ENCODE results near the gene CCDC27. TPM values are rescaled to one million over a fixed set of nuclear protein-coding genes. Genes with fewer than 3 reads are reported as not detected.

CCDC27 gene
- total and polyA plus RNA-seq, 8 donors = not detected

DNA sequence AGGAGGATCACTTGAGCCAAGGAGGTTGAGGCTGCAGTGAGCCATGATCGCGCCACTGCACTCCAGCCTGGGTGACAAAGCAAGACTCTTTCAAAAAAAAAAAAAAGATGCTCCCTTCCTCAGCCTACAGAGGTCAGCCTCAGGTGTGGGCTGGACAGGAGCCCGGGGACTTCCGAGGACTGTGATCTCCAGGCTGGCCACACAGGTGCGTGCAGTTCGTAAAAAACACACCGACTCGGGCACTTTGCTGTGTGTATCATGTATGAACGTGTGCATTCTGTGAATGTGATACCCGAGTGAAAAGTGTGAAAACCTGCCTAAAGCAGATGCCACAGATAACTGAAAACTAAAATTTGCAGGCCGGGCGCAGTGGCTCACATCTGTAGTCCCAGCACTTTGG is 8.4 kb upstream of the CCDC27 start:
- intact Hi-C loops (cut with DNase I; ENCODE audit: low total_unique reads) = no loop called here
- H3K27me3 ChIP-seq = no peaks in the 10 kb centered on the region
- H3K27ac ChIP-seq = no peak overlapping the region
- H3K36me3 ChIP-seq = peaks cover 25 to 65% (median 43%) of the 10 kb centered on the region in 4 donors
- H3K4me1 ChIP-seq = peaks cover 19 to 44% (median 32%) of the 10 kb centered on the region in 4 donors
- H3K9me3 ChIP-seq = no peaks in the 10 kb centered on the region
- TF ChIP-seq, protein P1, sequence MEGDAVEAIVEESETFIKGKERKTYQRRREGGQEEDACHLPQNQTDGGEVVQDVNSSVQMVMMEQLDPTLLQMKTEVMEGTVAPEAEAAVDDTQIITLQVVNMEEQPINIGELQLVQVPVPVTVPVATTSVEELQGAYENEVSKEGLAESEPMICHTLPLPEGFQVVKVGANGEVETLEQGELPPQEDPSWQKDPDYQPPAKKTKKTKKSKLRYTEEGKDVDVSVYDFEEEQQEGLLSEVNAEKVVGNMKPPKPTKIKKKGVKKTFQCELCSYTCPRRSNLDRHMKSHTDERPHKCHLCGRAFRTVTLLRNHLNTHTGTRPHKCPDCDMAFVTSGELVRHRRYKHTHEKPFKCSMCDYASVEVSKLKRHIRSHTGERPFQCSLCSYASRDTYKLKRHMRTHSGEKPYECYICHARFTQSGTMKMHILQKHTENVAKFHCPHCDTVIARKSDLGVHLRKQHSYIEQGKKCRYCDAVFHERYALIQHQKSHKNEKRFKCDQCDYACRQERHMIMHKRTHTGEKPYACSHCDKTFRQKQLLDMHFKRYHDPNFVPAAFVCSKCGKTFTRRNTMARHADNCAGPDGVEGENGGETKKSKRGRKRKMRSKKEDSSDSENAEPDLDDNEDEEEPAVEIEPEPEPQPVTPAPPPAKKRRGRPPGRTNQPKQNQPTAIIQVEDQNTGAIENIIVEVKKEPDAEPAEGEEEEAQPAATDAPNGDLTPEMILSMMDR (IDR thresholded peaks at IDR 0.05) = no peak
- TF ChIP-seq POLR2AphosphoS5 (IDR thresholded peaks at IDR 0.05) (no peak), POLR2A (IDR thresholded peaks at IDR 0.05) (no peak), EP300 (IDR thresholded peaks at IDR 0.05) (no peak)
- 92 to 95% (median 95%) methylated on average over 12 of the region's 12 CpGs for WGBS, 5 donors
- H3K4me3 ChIP-seq = no peak overlapping the region
- DNase-seq = no peak

DNA sequence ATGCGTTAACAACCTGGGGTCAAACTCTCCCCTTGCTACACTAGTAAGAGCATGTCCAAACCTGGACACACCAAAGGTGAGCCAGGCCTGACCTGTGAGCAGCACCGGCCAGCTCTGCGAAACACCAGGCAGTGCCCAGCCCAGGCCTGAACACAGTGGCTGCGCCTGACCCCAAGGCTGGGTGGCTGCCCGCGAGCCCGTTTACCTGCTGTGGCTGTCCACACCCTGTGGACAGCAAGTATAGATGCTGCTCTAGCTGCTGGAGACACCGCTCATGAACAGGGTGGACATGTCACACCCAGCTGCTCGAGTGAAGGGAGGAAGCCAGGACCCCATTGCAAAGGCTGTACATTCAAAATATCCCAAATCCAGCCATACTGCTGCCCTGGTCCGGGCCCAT is 7.6 kb upstream of the CCDC27 start:
- no peak overlapping the region for H3K27ac ChIP-seq
- DNase-seq = no peak
- H3K36me3 ChIP-seq = peaks cover 22 to 57% (median 35%) of the 10 kb centered on the region in 4 donors
- H3K4me1 ChIP-seq = peaks cover 19 to 44% (median 32%) of the 10 kb centered on the region in 4 donors
- no peak overlapping the region for H3K4me3 ChIP-seq
- 92 to 93% (median 93%) methylated on average over 6 to 10 of the region's 10 CpGs for WGBS, 5 donors
- intact Hi-C loops (cut with DNase I; ENCODE audit: low total_unique reads) = no loop called here
- no peaks in the 10 kb centered on the region for H3K9me3 ChIP-seq
- H3K27me3 ChIP-seq = no peaks in the 10 kb centered on the region
- TF ChIP-seq, protein P1 (IDR thresholded peaks at IDR 0.05) = no peak
- TF ChIP-seq POLR2A (IDR thresholded peaks at IDR 0.05) (no peak), POLR2AphosphoS5 (IDR thresholded peaks at IDR 0.05) (no peak), EP300 (IDR thresholded peaks at IDR 0.05) (no peak)

DNA sequence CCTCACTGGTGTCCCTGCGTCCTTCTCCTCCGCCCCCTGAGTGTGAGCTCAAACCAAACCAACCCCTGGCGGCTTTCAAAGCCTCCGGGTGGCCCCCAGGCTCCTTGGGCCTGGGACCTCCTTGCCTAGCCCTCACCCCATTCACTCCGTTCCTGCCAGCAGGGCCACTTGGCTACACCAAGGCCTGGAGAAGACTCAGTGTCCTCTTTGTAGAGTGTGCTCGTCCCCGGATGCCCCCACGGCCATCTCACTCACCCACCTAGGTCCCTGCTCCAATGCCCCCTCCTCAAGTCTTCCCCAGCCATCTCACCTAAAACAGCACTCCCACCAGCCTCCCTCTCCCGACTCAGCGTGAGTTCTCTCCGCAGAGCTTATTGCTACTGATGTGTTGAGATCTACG is 7.2 kb upstream of the CCDC27 start:
- TF ChIP-seq EP300 (IDR thresholded peaks at IDR 0.05) = no peak
- TF ChIP-seq, protein P1 (IDR thresholded peaks at IDR 0.05) = no peak
- no peak for TF ChIP-seq POLR2AphosphoS5 (IDR thresholded peaks at IDR 0.05)
- TF ChIP-seq POLR2A (IDR thresholded peaks at IDR 0.05) = no peak
- no peaks in the 10 kb centered on the region for H3K27me3 ChIP-seq
- 92 to 99% (median 94%) methylated on average over 12 of the region's 12 CpGs for WGBS, 5 donors
- intact Hi-C loops (cut with DNase I; ENCODE audit: low total_unique reads) = no loop called here
- peaks cover 19 to 52% (median 31%) of the 10 kb centered on the region in 4 donors for H3K36me3 ChIP-seq
- no peak for DNase-seq
- no peak overlapping the region for H3K27ac ChIP-seq
- no peak overlapping the region for H3K4me3 ChIP-seq
- H3K4me1 ChIP-seq = peaks cover 19 to 44% (median 32%) of the 10 kb centered on the region in 4 donors
- no peaks in the 10 kb centered on the region for H3K9me3 ChIP-seq

DNA sequence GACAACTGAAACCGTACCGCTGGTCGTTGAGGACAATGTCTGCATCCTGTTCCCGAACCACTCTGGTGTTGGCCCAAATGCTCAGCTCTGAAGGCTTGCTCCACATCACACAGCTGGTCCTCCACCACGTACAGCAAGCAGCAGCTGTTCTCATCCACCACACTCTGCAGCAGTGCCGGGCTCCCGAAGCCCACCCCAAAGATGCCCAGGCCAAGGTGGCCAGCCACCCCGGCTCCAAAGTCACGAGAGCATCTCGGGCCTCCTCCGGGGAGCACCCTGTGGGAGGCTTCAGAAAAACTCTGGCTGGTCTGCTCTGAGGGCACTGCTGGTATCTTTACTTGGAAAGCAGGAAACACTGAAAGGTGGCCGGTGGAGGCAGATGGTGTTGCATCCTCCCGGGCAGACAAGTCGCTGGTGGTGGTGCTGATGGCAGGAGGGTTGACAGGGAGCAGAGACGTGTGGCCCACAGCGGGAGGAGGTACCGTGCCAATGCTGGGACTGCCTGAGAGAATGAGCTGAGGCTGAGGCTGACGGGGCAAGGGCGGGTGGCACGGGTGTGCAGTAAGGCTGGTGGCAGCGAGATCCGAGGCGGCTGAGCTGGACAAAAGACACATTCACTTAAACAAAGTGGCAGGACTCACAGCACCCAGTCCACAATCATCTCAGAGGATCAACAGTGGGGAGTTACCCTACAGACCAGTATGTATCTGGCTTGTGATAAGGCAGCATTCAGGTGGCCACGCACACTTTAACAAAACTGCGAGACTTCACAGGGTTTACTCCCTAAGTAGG is 6.5 kb upstream of the CCDC27 start:
- Histone ChIP-seq H3K4me3 (peak overlapping the region; percentile 72 to 85 (median 80)), H3K4me1 (peaks cover 19 to 44% (median 32%) of the 10 kb centered on the region in 4 donors), H3K9me3 (no peaks in the 10 kb centered on the region), H3K27ac (peak overlapping the region in 1 of 5 donors; percentile 83), H3K27me3 (no peaks in the 10 kb centered on the region), H3K36me3 (peaks cover 15 to 45% (median 25%) of the 10 kb centered on the region in 4 donors)
- WGBS, 5 donors = 74 to 81% (median 77%) methylated on average over 25 of the region's 25 CpGs
- DNase-seq = no peak
- intact Hi-C loops (cut with DNase I; ENCODE audit: low total_unique reads) = no loop called here
- TF ChIP-seq EP300 (IDR thresholded peaks at IDR 0.05) (no peak), POLR2A (IDR thresholded peaks at IDR 0.05) (no peak), POLR2AphosphoS5 (IDR thresholded peaks at IDR 0.05) (no peak)
- TF ChIP-seq, protein P1 (IDR thresholded peaks at IDR 0.05) = no peak
